ENCODE measurements around the gene TOR1B.

The TOR1B gene

DNA sequence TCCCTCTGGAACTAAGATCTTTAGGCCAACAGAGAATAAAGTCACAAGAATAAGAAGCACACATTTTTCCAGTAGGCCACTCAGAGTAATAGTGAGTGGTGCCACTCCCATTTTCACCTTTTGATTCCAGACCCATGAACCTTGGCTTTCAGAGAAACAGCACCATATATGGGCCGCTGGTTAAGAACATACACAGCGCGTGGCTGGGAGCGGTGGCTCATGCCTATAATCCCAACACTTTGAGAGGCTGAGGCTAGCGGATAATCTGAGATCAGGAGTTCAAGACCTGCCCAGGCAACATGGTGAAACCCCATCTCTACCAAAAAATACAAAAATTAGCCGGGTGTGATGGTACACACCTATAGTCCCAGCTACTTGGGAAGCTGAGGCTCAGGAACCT, 34.5 kb upstream of the TOR1B start:
- ATAC-seq: no peak
- no peak for TF ChIP-seq PPARA (CRISPR knock-in tag; IDR thresholded peaks at IDR 0.05; ENCODE audit: borderline replicate concordance)
- no peak for TF ChIP-seq TOX (CRISPR knock-in tag; IDR thresholded peaks at IDR 0.05; ENCODE audit: borderline replicate concordance)
- no peak for TF ChIP-seq ZFP3 (CRISPR knock-in tag; IDR thresholded peaks at IDR 0.05)
- no peak for TF ChIP-seq ARNTL (CRISPR knock-in tag; IDR thresholded peaks at IDR 0.05; ENCODE audit: borderline replicate concordance, low read depth)
- TF ChIP-seq ISL1 (CRISPR knock-in tag; IDR thresholded peaks at IDR 0.05): no peak

GRCh38 chr9:129769669-129770068, 33.3 kb upstream of the TOR1B start:
- ATAC-seq: no peak
- no peak for TF ChIP-seq TSHZ2 (CRISPR knock-in tag; IDR thresholded peaks at IDR 0.05)
- TF ChIP-seq BACH2 (CRISPR knock-in tag; IDR thresholded peaks at IDR 0.05; ENCODE audit: borderline replicate concordance): no peak
- no peak for TF ChIP-seq ZNF8 (CRISPR knock-in tag; IDR thresholded peaks at IDR 0.05)
- TF ChIP-seq ZNF70 (CRISPR knock-in tag; IDR thresholded peaks at IDR 0.05): no peak
- TF ChIP-seq OSR1 (CRISPR knock-in tag; IDR thresholded peaks at IDR 0.05): no peak
- TF ChIP-seq, protein P1, sequence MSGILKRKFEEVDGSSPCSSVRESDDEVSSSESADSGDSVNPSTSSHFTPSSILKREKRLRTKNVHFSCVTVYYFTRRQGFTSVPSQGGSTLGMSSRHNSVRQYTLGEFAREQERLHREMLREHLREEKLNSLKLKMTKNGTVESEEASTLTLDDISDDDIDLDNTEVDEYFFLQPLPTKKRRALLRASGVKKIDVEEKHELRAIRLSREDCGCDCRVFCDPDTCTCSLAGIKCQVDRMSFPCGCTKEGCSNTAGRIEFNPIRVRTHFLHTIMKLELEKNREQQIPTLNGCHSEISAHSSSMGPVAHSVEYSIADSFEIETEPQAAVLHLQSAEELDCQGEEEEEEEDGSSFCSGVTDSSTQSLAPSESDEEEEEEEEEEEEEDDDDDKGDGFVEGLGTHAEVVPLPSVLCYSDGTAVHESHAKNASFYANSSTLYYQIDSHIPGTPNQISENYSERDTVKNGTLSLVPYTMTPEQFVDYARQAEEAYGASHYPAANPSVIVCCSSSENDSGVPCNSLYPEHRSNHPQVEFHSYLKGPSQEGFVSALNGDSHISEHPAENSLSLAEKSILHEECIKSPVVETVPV (CRISPR knock-in tag; IDR thresholded peaks at IDR 0.05): no peak
- no peak for TF ChIP-seq ZNF565 (CRISPR knock-in tag; conservative IDR thresholded peaks at IDR 0.05; ENCODE audit: low read depth)
- no peak for TF ChIP-seq GLIS3 (CRISPR knock-in tag; IDR thresholded peaks at IDR 0.05)

DNA sequence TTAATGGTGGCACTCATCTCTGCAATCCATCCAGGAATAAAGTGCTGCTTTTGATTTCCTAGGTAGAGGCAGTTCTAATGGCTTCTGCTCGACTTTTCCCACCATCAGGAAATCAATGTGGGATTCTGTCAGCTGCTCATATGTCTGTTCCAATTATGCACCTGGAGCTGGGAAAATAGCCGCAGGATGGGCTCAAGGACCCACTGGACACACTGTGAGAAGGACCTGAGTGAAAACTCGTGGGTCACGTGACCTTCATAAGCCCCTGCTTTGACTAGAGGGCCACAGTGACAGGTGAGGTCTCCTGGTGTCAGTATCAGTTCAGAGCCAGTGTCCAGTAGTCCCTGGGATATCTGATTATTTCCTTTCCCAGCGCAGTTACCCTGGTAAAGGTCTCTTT, 32.2 kb upstream of the TOR1B start:
- ATAC-seq: no peak
- TF ChIP-seq OSR1 (CRISPR knock-in tag; IDR thresholded peaks at IDR 0.05): no peak
- no peak for TF ChIP-seq RARB (CRISPR knock-in tag; IDR thresholded peaks at IDR 0.05)
- TF ChIP-seq, protein P2, sequence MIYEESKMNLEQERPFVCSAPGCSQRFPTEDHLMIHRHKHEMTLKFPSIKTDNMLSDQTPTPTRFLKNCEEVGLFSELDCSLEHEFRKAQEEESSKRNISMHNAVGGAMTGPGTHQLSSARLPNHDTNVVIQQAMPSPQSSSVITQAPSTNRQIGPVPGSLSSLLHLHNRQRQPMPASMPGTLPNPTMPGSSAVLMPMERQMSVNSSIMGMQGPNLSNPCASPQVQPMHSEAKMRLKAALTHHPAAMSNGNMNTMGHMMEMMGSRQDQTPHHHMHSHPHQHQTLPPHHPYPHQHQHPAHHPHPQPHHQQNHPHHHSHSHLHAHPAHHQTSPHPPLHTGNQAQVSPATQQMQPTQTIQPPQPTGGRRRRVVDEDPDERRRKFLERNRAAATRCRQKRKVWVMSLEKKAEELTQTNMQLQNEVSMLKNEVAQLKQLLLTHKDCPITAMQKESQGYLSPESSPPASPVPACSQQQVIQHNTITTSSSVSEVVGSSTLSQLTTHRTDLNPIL (CRISPR knock-in tag; IDR thresholded peaks at IDR 0.05; ENCODE audit: low read depth): no peak

GRCh38 chr9:129773262-129774048, 29.5 kb upstream of the TOR1B start:
- no peak for ATAC-seq
- TF ChIP-seq, protein P2 (CRISPR knock-in tag; IDR thresholded peaks at IDR 0.05; ENCODE audit: low read depth): no peak
- TF ChIP-seq TOX (CRISPR knock-in tag; IDR thresholded peaks at IDR 0.05; ENCODE audit: borderline replicate concordance): no peak
- TF ChIP-seq TSHZ2 (CRISPR knock-in tag; IDR thresholded peaks at IDR 0.05): no peak
- TF ChIP-seq, protein P3, sequence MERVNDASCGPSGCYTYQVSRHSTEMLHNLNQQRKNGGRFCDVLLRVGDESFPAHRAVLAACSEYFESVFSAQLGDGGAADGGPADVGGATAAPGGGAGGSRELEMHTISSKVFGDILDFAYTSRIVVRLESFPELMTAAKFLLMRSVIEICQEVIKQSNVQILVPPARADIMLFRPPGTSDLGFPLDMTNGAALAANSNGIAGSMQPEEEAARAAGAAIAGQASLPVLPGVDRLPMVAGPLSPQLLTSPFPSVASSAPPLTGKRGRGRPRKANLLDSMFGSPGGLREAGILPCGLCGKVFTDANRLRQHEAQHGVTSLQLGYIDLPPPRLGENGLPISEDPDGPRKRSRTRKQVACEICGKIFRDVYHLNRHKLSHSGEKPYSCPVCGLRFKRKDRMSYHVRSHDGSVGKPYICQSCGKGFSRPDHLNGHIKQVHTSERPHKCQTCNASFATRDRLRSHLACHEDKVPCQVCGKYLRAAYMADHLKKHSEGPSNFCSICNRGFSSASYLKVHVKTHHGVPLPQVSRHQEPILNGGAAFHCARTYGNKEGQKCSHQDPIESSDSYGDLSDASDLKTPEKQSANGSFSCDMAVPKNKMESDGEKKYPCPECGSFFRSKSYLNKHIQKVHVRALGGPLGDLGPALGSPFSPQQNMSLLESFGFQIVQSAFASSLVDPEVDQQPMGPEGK (CRISPR knock-in tag; IDR thresholded peaks at IDR 0.05; ENCODE audit: borderline replicate concordance): no peak
- TF ChIP-seq ZNF70 (CRISPR knock-in tag; IDR thresholded peaks at IDR 0.05): no peak
- no peak for TF ChIP-seq OSR1 (CRISPR knock-in tag; IDR thresholded peaks at IDR 0.05)
- no peak for TF ChIP-seq PPARA (CRISPR knock-in tag; IDR thresholded peaks at IDR 0.05; ENCODE audit: borderline replicate concordance)
- TF ChIP-seq ZC3H10 (CRISPR knock-in tag; IDR thresholded peaks at IDR 0.05): no peak
- TF ChIP-seq SNAI2 (CRISPR knock-in tag; IDR thresholded peaks at IDR 0.05): no peak
- TF ChIP-seq ESRRG (CRISPR knock-in tag; IDR thresholded peaks at IDR 0.05): no peak
- TF ChIP-seq RARB (CRISPR knock-in tag; IDR thresholded peaks at IDR 0.05): no peak
- TF ChIP-seq TCF4 (CRISPR knock-in tag; IDR thresholded peaks at IDR 0.05; ENCODE audit: borderline replicate concordance): no peak
- TF ChIP-seq ARNTL (CRISPR knock-in tag; IDR thresholded peaks at IDR 0.05; ENCODE audit: borderline replicate concordance, low read depth): no peak
- no peak for TF ChIP-seq ZNF8 (CRISPR knock-in tag; IDR thresholded peaks at IDR 0.05)
- TF ChIP-seq, protein P4, sequence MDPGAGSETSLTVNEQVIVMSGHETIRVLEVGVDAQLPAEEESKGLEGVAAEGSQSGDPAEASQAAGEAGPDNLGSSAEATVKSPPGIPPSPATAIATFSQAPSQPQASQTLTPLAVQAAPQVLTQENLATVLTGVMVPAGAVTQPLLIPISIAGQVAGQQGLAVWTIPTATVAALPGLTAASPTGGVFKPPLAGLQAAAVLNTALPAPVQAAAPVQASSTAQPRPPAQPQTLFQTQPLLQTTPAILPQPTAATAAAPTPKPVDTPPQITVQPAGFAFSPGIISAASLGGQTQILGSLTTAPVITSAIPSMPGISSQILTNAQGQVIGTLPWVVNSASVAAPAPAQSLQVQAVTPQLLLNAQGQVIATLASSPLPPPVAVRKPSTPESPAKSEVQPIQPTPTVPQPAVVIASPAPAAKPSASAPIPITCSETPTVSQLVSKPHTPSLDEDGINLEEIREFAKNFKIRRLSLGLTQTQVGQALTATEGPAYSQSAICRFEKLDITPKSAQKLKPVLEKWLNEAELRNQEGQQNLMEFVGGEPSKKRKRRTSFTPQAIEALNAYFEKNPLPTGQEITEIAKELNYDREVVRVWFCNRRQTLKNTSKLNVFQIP (CRISPR knock-in tag; IDR thresholded peaks at IDR 0.05; ENCODE audit: borderline replicate concordance, low read depth): no peak
